Activated T-cell treated with anti-CD3 and anti-CD28 coated beads, Interleukin-2, amount 50 U/mL, for 72 hours (primary cell): ENCODE data around the gene MYRFL. TPM values are rescaled to one million over a fixed set of nuclear protein-coding genes. Genes with fewer than 3 reads are reported as not detected.

Experiments
- ATAC-seq, 2 donors: fragments of 150-1000 bp; cut with Tn5 transposase; replicated peaks in 1 of 2; 2 replicates each; pipeline ENCODE4 v1.10.0; 2021; ENCODE audit warnings: moderate library complexity in 2 of 2, mild to moderate bottlenecking in 1 of 2
- DNase-seq, 2 donors: peaks; one replicate each; pipeline ENCODE4 v3.0.0; 2021 to 2022; ENCODE audit warnings: mixed read lengths in 1 of 2
- H3K27ac Mint-ChIP-seq: one replicate; pipeline ENCODE4 v1.8.0; 2022; ENCODE audit warnings: mild to moderate bottlenecking, moderate library complexity, mixed read lengths
- H3K27me3 Mint-ChIP-seq: one replicate; pipeline ENCODE4 v1.8.0; 2022; ENCODE audit warnings: low read depth, mixed read lengths
- H3K36me3 Mint-ChIP-seq, 2 donors: one replicate each; pipeline ENCODE4 v1.8.0; 2022; ENCODE audit warnings: mixed read lengths in 2 of 2, mild to moderate bottlenecking in 1 of 2; ENCODE audit not compliant: insufficient read depth in 2 of 2
- H3K4me1 Mint-ChIP-seq: one replicate; pipeline ENCODE4 v1.8.0; 2022; ENCODE audit warnings: low read depth, mixed read lengths
- H3K4me3 Mint-ChIP-seq, 2 donors: one replicate each; pipeline ENCODE4 v1.8.0; 2022; ENCODE audit warnings: mild to moderate bottlenecking in 2 of 2, mixed read lengths in 2 of 2, moderate library complexity in 2 of 2
- H3K9me3 Mint-ChIP-seq, 2 donors: one replicate each; pipeline ENCODE4 v1.8.0; 2022; ENCODE audit warnings: mixed read lengths in 2 of 2
- total RNA-seq, 2 donors: library from RNA; stranded (reverse); gene quantifications; one replicate each; pipeline ENCODE4 v1.2.3, GENCODE V29; 2022

MYRFL gene
- total RNA-seq, 2 donors from 2014 or later: 0.14 TPM; not detected in 1

DNA sequence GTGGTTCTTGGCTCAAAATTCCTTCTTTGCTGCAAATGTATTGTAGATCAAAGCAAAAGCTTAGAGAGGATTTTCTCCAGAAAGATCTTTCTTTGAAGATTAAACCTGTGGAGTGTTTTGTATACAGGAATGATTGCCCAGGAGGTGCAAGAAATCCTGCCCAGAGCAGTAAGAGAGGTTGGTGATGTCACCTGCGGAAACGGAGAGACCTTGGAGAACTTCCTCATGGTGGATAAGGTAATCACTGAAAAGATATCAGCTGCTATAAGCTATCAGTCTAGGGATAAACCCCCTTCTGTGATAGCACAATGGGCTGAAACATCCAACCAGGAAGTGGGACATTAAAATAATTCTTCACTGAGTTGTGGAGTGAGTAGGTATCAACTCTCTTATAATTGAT is 85.7 kb downstream of the MYRFL start:
- ATAC-seq: no peak
- H3K4me1 Mint-ChIP-seq: no peaks in the 10 kb centered on the region
- H3K36me3 Mint-ChIP-seq: no peaks in the 10 kb centered on the region
- peaks cover 5% of the 10 kb centered on the region for H3K27me3 Mint-ChIP-seq
- no peak overlapping the region for H3K4me3 Mint-ChIP-seq
- H3K27ac Mint-ChIP-seq: no peak overlapping the region
- no peaks in the 10 kb centered on the region for H3K9me3 Mint-ChIP-seq
- DNase-seq: no peak

DNA sequence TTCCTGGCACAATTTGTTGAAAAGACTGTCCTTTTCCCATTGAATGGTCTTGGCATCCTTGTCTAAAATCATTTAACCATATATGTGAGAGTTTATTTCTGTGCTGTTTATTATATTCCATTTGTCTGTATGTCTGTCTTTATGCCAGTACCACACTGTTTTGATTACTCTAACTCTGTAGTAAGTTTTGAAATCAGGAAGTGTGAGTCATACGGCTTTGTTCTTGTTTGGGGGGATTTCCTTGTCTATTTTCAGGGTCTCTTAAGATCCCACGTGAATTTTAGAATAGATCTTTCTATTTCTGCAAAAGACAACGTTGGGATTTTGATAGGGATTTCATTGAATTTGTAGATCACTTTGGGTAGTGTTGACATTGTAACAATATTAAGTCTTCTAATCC is 88.5 kb downstream of the MYRFL start:
- H3K27ac Mint-ChIP-seq: peak overlapping the region; percentile 6
- no peak for ATAC-seq
- H3K4me1 Mint-ChIP-seq: no peaks in the 10 kb centered on the region
- H3K4me3 Mint-ChIP-seq: no peak overlapping the region
- DNase-seq: no peak
- H3K36me3 Mint-ChIP-seq: no peaks in the 10 kb centered on the region
- no peaks in the 10 kb centered on the region for H3K27me3 Mint-ChIP-seq
- H3K9me3 Mint-ChIP-seq: peaks cover 2% of the 10 kb centered on the region in 2 donors

- DNase-seq: no peak
- Mint-ChIP-seq H3K9me3 (peaks cover 2% of the 10 kb centered on the region in 2 donors), H3K27ac (no peak overlapping the region), H3K4me3 (no peak overlapping the region), H3K4me1 (no peaks in the 10 kb centered on the region), H3K36me3 (no peaks in the 10 kb centered on the region), H3K27me3 (no peaks in the 10 kb centered on the region)
- ATAC-seq: peak; percentile 37 to 45
Measured at GRCh38 chr12:69915964-69916363, 90.9 kb downstream of the MYRFL start.

- peak overlapping the region; percentile 25 for H3K27ac Mint-ChIP-seq
- H3K36me3 Mint-ChIP-seq: no peaks in the 10 kb centered on the region
- no peaks in the 10 kb centered on the region for H3K4me1 Mint-ChIP-seq
- H3K27me3 Mint-ChIP-seq: no peaks in the 10 kb centered on the region
- ATAC-seq (no peak), DNase-seq (no peak)
- peaks cover 2% of the 10 kb centered on the region in 2 donors for H3K9me3 Mint-ChIP-seq
- H3K4me3 Mint-ChIP-seq: no peak overlapping the region
Measured at GRCh38 chr12:69916544-69917235, 91.7 kb downstream of the MYRFL start.

DNA sequence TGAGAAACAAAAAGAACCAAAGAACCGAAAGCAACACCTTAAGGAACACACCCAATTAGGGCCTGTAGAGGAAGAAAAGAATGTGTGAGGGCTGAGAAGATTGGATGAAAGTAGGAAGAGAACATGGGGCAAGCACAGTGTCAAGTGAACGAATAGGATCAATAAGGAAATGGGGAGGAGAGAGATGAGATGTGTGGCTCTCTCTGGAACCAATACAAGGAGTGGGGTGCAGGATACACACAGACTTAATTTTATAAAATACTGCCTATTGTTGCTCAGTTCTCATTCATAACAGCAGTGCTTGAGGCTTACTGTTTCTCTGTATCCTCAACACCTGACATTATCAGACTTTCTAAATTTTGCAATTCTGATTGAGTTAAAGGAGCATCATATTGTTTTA is 93.3 kb downstream of the MYRFL start:
- DNase-seq (no peak), ATAC-seq (no peak)
- no peaks in the 10 kb centered on the region for H3K36me3 Mint-ChIP-seq
- peaks cover 2% of the 10 kb centered on the region in 2 donors for H3K9me3 Mint-ChIP-seq
- no peak overlapping the region for H3K4me3 Mint-ChIP-seq
- H3K27ac Mint-ChIP-seq: no peak overlapping the region
- H3K4me1 Mint-ChIP-seq: no peaks in the 10 kb centered on the region
- H3K27me3 Mint-ChIP-seq: no peaks in the 10 kb centered on the region

DNA sequence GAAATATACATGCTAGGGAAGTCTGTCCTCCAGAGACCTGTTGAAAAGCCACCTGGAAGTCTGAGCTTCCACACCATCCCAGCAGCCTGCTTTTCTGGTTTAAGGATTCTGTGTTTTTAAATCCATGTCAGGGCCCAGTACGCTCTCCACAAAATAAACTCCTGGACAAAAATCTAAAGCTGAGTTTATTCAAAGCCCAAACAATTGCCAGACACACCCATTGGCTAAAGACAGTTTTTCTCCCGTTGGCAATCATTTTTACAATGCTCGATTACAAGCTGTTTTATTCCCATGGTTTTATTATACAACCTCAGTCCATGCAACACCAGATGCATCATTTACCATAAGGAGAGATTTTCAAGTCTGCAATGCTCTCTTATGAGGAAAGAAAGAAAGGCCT is 94.5 kb downstream of the MYRFL start:
- H3K27me3 Mint-ChIP-seq: no peaks in the 10 kb centered on the region
- H3K36me3 Mint-ChIP-seq: no peaks in the 10 kb centered on the region
- H3K9me3 Mint-ChIP-seq: peaks cover 2% of the 10 kb centered on the region in 2 donors
- no peaks in the 10 kb centered on the region for H3K4me1 Mint-ChIP-seq
- no peak overlapping the region for H3K4me3 Mint-ChIP-seq
- no peak for DNase-seq
- H3K27ac Mint-ChIP-seq: no peak overlapping the region
- ATAC-seq: no peak

DNA sequence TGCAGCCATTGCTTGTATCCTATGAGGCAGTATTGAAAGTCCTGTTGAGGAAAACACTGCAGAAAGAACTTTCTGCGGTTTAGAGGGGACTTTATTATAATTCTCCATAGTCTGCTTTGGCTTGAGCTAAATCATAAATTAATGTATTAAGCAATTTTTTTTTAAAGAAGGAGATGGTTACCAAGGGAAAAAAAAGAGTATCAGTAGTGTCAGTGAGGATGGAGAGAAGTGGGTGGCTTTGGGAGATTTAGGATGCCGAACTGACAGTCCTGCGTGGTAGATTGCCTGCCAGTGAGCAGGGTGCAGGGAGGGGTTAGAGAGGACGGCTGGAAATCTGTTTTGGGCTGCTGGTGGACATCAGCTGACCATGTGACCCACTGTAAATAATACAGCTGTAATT is 96.8 kb downstream of the MYRFL start:
- ATAC-seq (no peak), DNase-seq (no peak)
- Mint-ChIP-seq H3K27me3 (no peaks in the 10 kb centered on the region), H3K4me3 (no peak overlapping the region), H3K36me3 (no peaks in the 10 kb centered on the region), H3K4me1 (no peaks in the 10 kb centered on the region), H3K27ac (no peak overlapping the region), H3K9me3 (peaks cover 2% of the 10 kb centered on the region in 2 donors)

DNA sequence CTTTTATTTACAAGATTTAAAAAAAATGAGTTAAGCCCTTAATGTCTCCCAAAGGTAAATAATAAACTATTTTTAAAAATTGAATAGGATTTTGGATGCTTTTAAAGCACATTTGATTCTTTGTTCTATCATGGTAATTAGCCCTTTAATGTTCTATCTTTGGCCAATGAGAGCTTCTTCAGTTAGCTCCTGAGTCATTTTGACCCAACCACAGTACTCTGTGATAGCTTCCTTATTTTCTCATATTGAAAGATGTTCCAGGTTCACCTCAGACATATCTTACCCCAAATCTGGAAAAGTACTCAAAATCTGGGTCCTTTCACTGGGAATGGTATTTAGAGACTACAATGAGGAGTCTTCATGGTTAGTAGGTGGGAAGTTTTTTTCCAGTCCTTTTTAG is 98.0 kb downstream of the MYRFL start:
- no peak for ATAC-seq
- Mint-ChIP-seq H3K27me3 (no peaks in the 10 kb centered on the region), H3K36me3 (no peaks in the 10 kb centered on the region), H3K9me3 (peaks cover 2% of the 10 kb centered on the region in 2 donors), H3K4me3 (no peak overlapping the region), H3K27ac (no peak overlapping the region), H3K4me1 (no peaks in the 10 kb centered on the region)
- DNase-seq: no peak

DNA sequence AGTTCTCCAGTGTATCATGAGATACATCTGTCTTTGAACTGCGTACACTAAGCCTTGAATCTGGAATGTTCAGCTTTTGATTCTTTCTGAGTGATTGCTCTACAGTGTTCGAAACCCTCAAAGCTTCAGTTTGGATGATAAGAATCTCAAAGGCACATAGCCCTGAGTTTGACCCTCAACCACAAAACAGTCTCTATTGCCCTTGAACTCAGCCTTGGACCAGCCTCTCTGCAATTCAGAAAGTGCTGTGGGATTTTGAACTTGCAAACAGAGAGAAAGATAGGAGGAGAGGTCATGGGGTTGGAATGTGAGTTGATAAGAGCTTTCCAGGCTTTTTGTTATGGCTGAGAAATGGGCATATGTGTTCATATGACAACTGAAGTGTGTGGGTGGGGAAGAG is 100.3 kb downstream of the MYRFL start:
- no peaks in the 10 kb centered on the region for H3K4me1 Mint-ChIP-seq

DNA sequence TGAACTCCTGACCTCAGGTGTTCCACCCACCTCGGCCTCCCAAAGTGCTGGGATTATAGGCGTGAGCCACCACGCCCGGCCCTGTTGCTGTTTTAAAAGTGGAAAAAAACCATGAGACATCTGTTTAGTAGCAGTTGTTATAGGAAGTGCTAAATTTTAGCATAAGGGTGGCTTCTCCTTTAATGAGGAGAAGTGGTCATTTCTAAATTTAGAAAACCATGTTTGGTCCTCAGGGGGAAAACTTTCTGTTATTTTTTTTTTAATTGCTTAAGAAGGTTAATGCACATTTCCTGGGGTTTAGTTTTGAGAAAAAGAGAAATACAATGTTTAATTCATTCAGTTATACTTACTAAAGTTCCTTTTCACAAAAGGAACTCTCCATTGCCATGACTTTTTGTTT is 102.1 kb downstream of the MYRFL start:
- Mint-ChIP-seq H3K4me3 (no peak overlapping the region), H3K9me3 (no peaks in the 10 kb centered on the region), H3K36me3 (no peaks in the 10 kb centered on the region), H3K27ac (no peak overlapping the region), H3K27me3 (peaks cover 6% of the 10 kb centered on the region), H3K4me1 (no peaks in the 10 kb centered on the region)
- no peak for DNase-seq
- ATAC-seq: no peak

More for the DNA sequence above, 100.3 kb downstream of the MYRFL start:
- Mint-ChIP-seq H3K27me3 (peaks cover 6% of the 10 kb centered on the region), H3K4me3 (no peak overlapping the region), H3K27ac (no peak overlapping the region), H3K36me3 (no peaks in the 10 kb centered on the region), H3K9me3 (no peaks in the 10 kb centered on the region)
- ATAC-seq: no peak
- DNase-seq: no peak

DNA sequence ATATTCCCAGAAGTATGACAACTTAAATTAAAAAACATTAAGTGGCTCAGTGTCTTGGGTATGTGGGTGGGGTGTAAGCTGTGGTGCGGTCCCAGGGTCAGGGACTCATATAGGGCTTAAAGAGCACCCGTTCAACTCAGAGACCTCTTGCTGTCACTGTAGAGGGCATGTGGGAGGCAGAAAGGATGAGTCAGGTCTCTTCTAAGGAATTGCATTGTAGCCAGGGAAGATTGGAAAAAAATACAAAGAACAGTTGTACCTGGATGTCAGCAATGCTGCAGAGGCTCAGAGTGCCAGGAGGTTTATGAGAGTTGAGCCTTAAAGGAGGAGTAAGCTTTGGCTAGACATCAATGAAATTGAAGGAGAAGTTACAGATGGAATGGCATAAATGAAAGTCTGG is 104.1 kb downstream of the MYRFL start:
- ATAC-seq (no peak), DNase-seq (no peak)
- Mint-ChIP-seq H3K9me3 (no peaks in the 10 kb centered on the region), H3K27ac (no peak overlapping the region), H3K27me3 (peaks cover 6% of the 10 kb centered on the region), H3K4me1 (no peaks in the 10 kb centered on the region), H3K36me3 (no peaks in the 10 kb centered on the region), H3K4me3 (no peak overlapping the region)

GRCh38 chr12:69929531-69929930 is 104.5 kb downstream of the MYRFL start:
- no peak overlapping the region for H3K27ac Mint-ChIP-seq
- no peaks in the 10 kb centered on the region for H3K4me1 Mint-ChIP-seq
- no peaks in the 10 kb centered on the region for H3K36me3 Mint-ChIP-seq
- ATAC-seq (no peak), DNase-seq (no peak)
- H3K4me3 Mint-ChIP-seq: no peak overlapping the region
- peaks cover 6% of the 10 kb centered on the region for H3K27me3 Mint-ChIP-seq
- no peaks in the 10 kb centered on the region for H3K9me3 Mint-ChIP-seq

- Mint-ChIP-seq H3K9me3 (no peaks in the 10 kb centered on the region), H3K36me3 (no peaks in the 10 kb centered on the region), H3K4me1 (no peaks in the 10 kb centered on the region), H3K27me3 (peaks cover 15% of the 10 kb centered on the region), H3K27ac (no peak overlapping the region), H3K4me3 (no peak overlapping the region)
- ATAC-seq (no peak), DNase-seq (no peak)
Measured at GRCh38 chr12:69931569-69931968, 106.5 kb downstream of the MYRFL start.

DNA sequence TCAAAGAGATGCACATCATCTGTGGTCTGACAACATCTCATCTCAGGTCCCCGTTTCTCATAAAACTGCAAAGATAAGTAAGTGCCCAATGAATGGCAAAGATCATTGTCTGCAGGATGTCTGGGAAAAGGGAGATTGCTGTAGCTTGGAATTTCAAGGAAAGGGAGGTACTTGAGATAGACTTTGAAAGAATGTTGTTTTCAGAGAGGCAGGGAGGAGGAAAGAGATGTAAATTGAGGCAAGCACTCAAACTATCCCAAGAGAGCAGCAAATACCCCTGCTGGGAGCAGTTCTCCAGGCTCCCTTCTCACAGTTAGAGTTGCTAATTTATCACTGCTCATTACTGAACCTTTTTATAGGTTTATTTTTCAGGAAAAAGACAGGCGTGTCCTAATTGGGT is 107.1 kb downstream of the MYRFL start:
- Mint-ChIP-seq H3K9me3 (no peaks in the 10 kb centered on the region), H3K4me1 (no peaks in the 10 kb centered on the region), H3K27me3 (peaks cover 15% of the 10 kb centered on the region), H3K4me3 (no peak overlapping the region), H3K36me3 (no peaks in the 10 kb centered on the region), H3K27ac (no peak overlapping the region)
- ATAC-seq (no peak), DNase-seq (no peak)
